PC-9 (cell line): ENCODE measurements around the gene SLC1A3.

Experiments
- CTCF ChIP-seq: fragments of 200-600 bp; sonication (generic); conservative IDR thresholded peaks from 2 replicates; pipeline ENCODE4 v1.6.1; 2017; ENCODE audit warnings: mixed run types, antibody characterized with exemption, mild to moderate bottlenecking, moderate library complexity
- EZH2 ChIP-seq: fragments of 200-600 bp; sonication (generic); IDR thresholded peaks from 2 replicates; pipeline ENCODE4 v1.8.0; 2017; ENCODE audit warnings: antibody characterized with exemption, low read depth

- peak; percentile 89 for TF ChIP-seq CTCF
- TF ChIP-seq EZH2: no peak
Measured at GRCh38 chr5:36728697-36729543, 122.5 kb downstream of the SLC1A3 start.
